GM12878 (cell line): Measurements from ENCODE around the gene GPRIN1. TPM values are rescaled to one million over a fixed set of nuclear protein-coding genes. Genes with fewer than 3 reads are reported as not detected.

Experiments
- ASH2L ChIP-seq: fragments of 300-600, 200-600 bp; sonication (generic); IDR thresholded peaks from 2 replicates; pipeline ENCODE4 v1.6.1; 2017; ENCODE audit warnings: low read depth, mild to moderate bottlenecking, borderline replicate concordance
- BACH1 ChIP-seq: fragments of 450-650 bp; IDR thresholded peaks from 2 replicates; pipeline ENCODE4 v1.6.1; 2017; ENCODE audit warnings: mild to moderate bottlenecking, borderline replicate concordance
- CEBPZ ChIP-seq: fragments of 150-350 bp; IDR thresholded peaks from 2 replicates; pipeline ENCODE4 v1.6.1; 2016; ENCODE audit warnings: low read depth, low read length
- E2F8 ChIP-seq: fragments of 450-650 bp; IDR thresholded peaks from 2 replicates; pipeline ENCODE4 v1.6.1; 2018; ENCODE audit warnings: mild to moderate bottlenecking, low read depth, moderate library complexity; ENCODE audit not compliant: partially characterized antibody
- EGR1 ChIP-seq, 2 experiments: IDR thresholded peaks; 1 replicate in 1 of 2; 2 replicates in 1 of 2; pipeline ENCODE4 v1.6.1; 2011 to 2012; ENCODE audit warnings: low read depth in 2 of 2, low read length in 2 of 2, borderline replicate concordance in 1 of 2, mild to moderate bottlenecking in 1 of 2, moderate library complexity in 1 of 2
- EZH2 ChIP-seq: IDR thresholded peaks from 2 replicates; pipeline ENCODE4 v1.6.1; 2012; ENCODE audit warnings: low read depth, mild to moderate bottlenecking, control low read depth, inconsistent platforms, low read length, borderline replicate concordance; ENCODE audit not compliant: control insufficient read depth
- GATAD2B ChIP-seq: fragments of 450-650 bp; conservative IDR thresholded peaks from 2 replicates; pipeline ENCODE4 v1.6.1; 2017; ENCODE audit warnings: low read depth, mild to moderate bottlenecking, moderate library complexity
- HCFC1 ChIP-seq: fragments of 150-350 bp; IDR thresholded peaks from 2 replicates; pipeline ENCODE4 v1.6.1; 2014; ENCODE audit warnings: low read length
- IRF4 ChIP-seq: IDR thresholded peaks from 2 replicates; pipeline ENCODE4 v1.6.1; 2011; ENCODE audit warnings: low read depth, low read length
- JUNB ChIP-seq: IDR thresholded peaks from 2 replicates; pipeline ENCODE4 v1.6.1; 2016; ENCODE audit warnings: antibody characterized with exemption, mild to moderate bottlenecking
- MEF2A ChIP-seq: IDR thresholded peaks from 2 replicates; pipeline ENCODE4 v1.6.1; 2011; ENCODE audit warnings: low read depth, mild to moderate bottlenecking, low read length, moderate library complexity; ENCODE audit not compliant: insufficient read depth
- MTA3 ChIP-seq: IDR thresholded peaks from 2 replicates; pipeline ENCODE4 v1.6.1; 2012; ENCODE audit warnings: low read length, inconsistent platforms, borderline replicate concordance
- PKNOX1 ChIP-seq: fragments of 450-650 bp; IDR thresholded peaks from 2 replicates; pipeline ENCODE4 v1.6.1; 2016; ENCODE audit warnings: mild to moderate bottlenecking
- POLR2AphosphoS5 ChIP-seq: IDR thresholded peaks from 2 replicates; pipeline ENCODE4 v1.6.1; 2011; ENCODE audit warnings: mild to moderate bottlenecking, low read length, inconsistent platforms
- RAD51 ChIP-seq: fragments of 450-650 bp; IDR thresholded peaks from 2 replicates; pipeline ENCODE4 v1.6.1; 2016; ENCODE audit warnings: moderate library complexity, mild to moderate bottlenecking, inconsistent platforms
- RBBP5 ChIP-seq: fragments of 200-600 bp; sonication (generic); conservative IDR thresholded peaks from 2 replicates; pipeline ENCODE4 v1.6.1; 2016
- RCOR1 ChIP-seq: conservative IDR thresholded peaks from 2 replicates; pipeline ENCODE4 v1.6.1; 2012; ENCODE audit warnings: low read depth, low read length, improper control_type of control experiment
- RFX5 ChIP-seq: IDR thresholded peaks from 2 replicates; pipeline ENCODE4 v1.6.1; 2011; ENCODE audit warnings: low read depth, low read length, improper control_type of control experiment
- SIN3A ChIP-seq: IDR thresholded peaks from 2 replicates; pipeline ENCODE4 v1.6.1; 2012; ENCODE audit warnings: low read depth, low read length, improper control_type of control experiment
- SMC3 ChIP-seq: IDR thresholded peaks from 2 replicates; pipeline ENCODE4 v1.6.1; 2011; ENCODE audit warnings: low read length, improper control_type of control experiment, borderline replicate concordance
- SPI1 ChIP-seq: IDR thresholded peaks from 2 replicates; pipeline ENCODE4 v1.6.1; 2011; ENCODE audit warnings: low read depth, mild to moderate bottlenecking, low read length, moderate library complexity, borderline replicate concordance; ENCODE audit not compliant: insufficient read depth
- SREBF1 ChIP-seq: IDR thresholded peaks from 2 replicates; pipeline ENCODE4 v1.6.1; 2012; ENCODE audit warnings: mild to moderate bottlenecking, low read length
- SREBF2 ChIP-seq: IDR thresholded peaks from 2 replicates; pipeline ENCODE4 v1.6.1; 2012; ENCODE audit warnings: mild to moderate bottlenecking, low read length
- TCF3 ChIP-seq: IDR thresholded peaks from 2 replicates; pipeline ENCODE4 v1.6.1; 2012; ENCODE audit warnings: low read depth, mild to moderate bottlenecking, low read length, borderline replicate concordance; ENCODE audit not compliant: insufficient read depth
- ZBED1 ChIP-seq: IDR thresholded peaks from 2 replicates; pipeline ENCODE4 v1.6.1; 2016; ENCODE audit warnings: borderline replicate concordance
- ZZZ3 ChIP-seq: IDR thresholded peaks from 2 replicates; pipeline ENCODE4 v1.6.1; 2011; ENCODE audit warnings: low read depth; ENCODE audit not compliant: control insufficient read depth, insufficient read length
- polyA plus RNA-seq, 11 experiments: library from polyadenylated mRNA; depleted of rRNA in 4 of 11; unstranded in 6 of 11; stranded (reverse) in 5 of 11; fragments of >200 nt; fragmentation: Nextera tagmentation in 4 of 11; fragmentation: Illumina TruSeq in 1 of 11; extraction: Ambion mirVana in 4 of 11; extraction: Trizol in 1 of 11; gene quantifications; 1 replicate in 1 of 11; 2 replicates in 10 of 11; pipeline versions ENCODE4 v1.2.1 to v1.2.3, GENCODE V29; 2011 to 2016; ENCODE audit warnings: inconsistent platforms in 2 of 11, missing spikeins in 2 of 11, low read depth in 1 of 11
- total RNA-seq, 4 experiments: library from RNA; depleted of rRNA in 3 of 4; stranded (reverse); fragments of >200 nt in 3 of 4; fragmentation: Illumina TruSeq in 1 of 4; extraction: Trizol in 1 of 4; gene quantifications; 2 replicates each; pipeline versions ENCODE4 v1.2.1 to v1.2.3, GENCODE V29; 2013 to 2021

GPRIN1 gene
- total and polyA plus RNA-seq, 10 of the 15 experiments (the other 5 are each of a cell fraction or from before 2014, with no cell fraction given): 0.52 to 16.3 (median 4.5) TPM

- no peak for TF ChIP-seq EGR1 (IDR thresholded peaks at IDR 0.05; ENCODE audit: borderline replicate concordance in 1 of 2, low read depth in 2 of 2, low read length in 2 of 2)
- TF ChIP-seq RFX5: no peak
- TF ChIP-seq SMC3: no peak
- TF ChIP-seq CEBPZ: no peak
- no peak for TF ChIP-seq PKNOX1
- TF ChIP-seq MEF2A: no peak
- TF ChIP-seq E2F8: no peak
- TF ChIP-seq SREBF2: no peak
- no peak for TF ChIP-seq ASH2L
- TF ChIP-seq RAD51: no peak
- TF ChIP-seq POLR2AphosphoS5: no peak
- TF ChIP-seq ZZZ3: no peak
- TF ChIP-seq SIN3A: peak; percentile 68; the same call in 1 of the 2 replicates
- TF ChIP-seq EZH2: no peak
- TF ChIP-seq MTA3: no peak
- TF ChIP-seq JUNB: no peak
- TF ChIP-seq BACH1: no peak
- TF ChIP-seq RBBP5: no peak
- TF ChIP-seq GATAD2B: no peak
- TF ChIP-seq ZBED1: no peak
- 0 out of 2 replicates have a peak, but pooled peaks have one; percentile 19 for TF ChIP-seq IRF4
- no peak for TF ChIP-seq SPI1
- no peak for TF ChIP-seq SREBF1
- TF ChIP-seq RCOR1: no peak
- TF ChIP-seq HCFC1: no peak
- no peak for TF ChIP-seq TCF3
Measured at GRCh38 chr5:176611435-176611834, 1.5 kb upstream of the GPRIN1 start (continued).
